GM18517 (cell line): ENCODE data around the gene LARP6.
"Not testable (repeated sequence)": the region's sequence is repeated elsewhere in the genome, so short reads cannot be mapped to it uniquely, and the experiment has no call there.

Experiments
- ATAC-seq: cut with Tn5 transposase; IDR thresholded peaks from one replicate; pipeline ENCODE4 v1.9.1; 2021; ENCODE audit warnings: mild to moderate bottlenecking, moderate library complexity; ENCODE audit not compliant: unreplicated experiment

Gene LARP6

DNA sequence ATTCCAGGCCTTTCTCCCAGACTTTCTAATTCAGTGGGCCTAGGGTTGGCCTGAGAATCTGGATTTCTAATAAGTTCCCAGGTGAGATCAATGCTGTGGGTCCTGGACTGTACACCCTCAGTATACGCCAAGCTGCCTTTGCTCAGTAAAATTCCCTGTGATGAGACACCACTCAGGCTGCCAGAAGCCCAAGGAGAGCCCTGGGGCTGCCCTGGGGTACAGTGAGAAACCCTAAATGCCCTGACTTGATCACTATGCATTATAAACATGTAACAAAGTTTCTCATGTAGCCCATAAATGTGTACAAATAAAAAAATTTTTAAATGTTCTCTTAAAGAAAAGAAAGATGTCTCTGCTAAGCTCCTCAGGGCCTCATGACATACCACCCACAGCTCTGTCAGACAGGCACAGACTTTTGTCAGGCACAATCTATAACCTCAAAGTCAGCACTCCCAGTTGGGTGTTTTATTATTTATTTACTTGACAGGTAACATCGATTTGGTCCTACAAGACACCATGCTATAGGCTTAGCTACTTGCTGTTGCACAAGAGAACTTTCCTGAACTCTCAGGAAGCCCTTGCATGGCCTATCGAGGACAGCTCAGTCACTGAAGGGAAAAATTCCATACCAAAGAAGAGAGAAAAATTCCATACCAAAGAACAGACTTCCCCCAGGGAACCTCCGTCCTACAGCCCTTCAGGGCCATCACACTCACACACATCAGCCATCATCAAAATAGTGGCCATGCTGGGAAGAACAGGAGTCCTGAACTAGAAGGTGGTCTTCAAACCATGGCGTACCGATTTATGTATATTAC lies 22.7 kb downstream of the LARP6 start:
- no peak for ATAC-seq

DNA sequence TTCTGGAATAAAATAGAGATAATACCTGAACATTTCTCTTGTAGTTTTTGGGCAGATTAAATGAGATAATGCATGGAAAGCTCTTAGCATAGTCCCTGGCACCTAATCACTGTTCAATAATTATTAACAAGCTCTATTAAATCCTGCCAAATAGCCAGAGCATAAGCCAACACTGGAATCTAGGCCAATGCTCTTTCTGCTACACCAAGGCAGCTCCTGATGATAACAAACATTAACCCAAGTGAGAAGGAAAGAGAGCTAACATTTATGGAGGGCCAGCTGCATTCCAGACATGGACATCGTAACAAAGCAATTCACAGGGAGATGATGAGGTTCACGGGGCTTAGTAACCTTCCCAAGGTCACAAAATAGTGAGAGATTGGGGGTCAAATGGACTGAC lies 23.3 kb downstream of the LARP6 start:
- ATAC-seq = no peak

DNA sequence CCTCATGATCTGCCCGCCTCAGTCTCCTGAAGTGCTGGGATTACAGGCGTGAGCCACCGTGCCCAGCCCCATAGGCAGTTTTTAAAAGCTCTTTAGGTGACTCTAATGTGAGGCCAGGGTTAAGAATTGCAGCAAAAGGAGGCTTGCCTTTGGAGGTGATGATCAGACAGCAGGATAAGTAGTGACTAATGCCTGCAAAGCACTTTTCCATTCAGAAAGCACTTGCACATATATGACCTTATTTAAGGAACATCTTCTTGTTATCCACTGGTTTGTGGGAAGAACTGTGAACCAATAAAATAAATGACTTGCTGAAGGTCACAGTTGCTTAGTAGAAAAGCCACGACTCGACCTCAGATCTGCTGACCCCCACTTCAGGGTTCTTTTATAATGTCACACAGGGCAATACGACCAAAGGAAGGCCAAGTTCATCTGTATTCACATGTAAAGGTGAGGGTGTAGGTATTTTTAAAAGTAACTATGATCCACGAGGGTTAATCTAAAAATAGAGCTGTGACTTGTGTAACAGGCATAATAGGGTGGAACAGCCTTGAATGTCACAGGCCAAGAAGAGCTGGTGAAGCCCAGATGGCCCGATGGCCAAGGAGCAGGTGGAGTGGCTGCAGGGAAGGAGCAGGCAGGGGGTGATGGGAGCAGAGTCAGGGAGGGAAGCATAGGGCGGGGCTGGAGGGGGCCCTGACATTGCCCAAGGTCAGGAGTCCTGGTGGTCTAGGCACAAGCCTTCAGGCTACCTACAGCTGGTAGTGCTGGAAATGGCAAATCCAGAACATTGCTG lies 24.4 kb downstream of the LARP6 start:
- no peak for ATAC-seq

GRCh38 chr15:70827721-70828120 lies 26.2 kb downstream of the LARP6 start:
- ATAC-seq = no peak

DNA sequence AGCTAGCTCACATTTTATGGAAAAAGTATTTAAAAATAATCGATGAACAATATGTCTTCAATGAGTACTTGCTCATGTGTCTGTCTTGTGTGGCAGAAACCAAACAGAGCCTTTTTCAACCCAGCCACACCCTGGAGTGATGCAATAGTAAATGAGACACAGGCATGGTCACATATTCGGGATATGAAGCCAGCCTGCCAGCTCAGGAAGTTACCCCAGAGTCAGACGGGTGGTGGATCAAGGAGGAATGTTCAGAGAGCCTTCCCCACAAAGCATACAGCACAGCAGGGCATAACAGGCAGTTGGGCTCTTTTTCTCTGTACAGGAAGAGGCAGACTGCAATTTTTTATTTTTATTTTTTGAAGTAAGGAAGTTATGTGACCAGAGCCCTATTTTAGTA lies 27.3 kb downstream of the LARP6 start:
- ATAC-seq = no peak

DNA sequence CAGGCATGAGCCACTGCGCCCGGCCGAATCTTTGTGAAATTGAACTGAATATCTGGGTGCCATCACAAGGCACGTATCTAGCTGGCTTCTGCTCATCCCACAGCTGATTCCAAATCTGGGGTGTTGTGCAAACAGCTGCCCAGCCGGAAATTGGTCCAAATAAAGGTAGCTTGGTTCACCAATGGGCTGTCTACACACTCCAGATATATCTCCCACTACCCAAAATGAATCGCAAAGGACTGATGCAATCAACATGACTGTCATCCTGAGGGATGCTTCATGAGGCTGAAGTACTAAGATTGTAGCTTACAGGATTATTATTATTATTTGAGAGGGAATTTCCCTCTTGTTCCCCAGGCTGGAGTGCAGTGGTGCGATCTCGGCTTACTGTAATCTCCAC lies 28.1 kb downstream of the LARP6 start:
- ATAC-seq = no peak

DNA sequence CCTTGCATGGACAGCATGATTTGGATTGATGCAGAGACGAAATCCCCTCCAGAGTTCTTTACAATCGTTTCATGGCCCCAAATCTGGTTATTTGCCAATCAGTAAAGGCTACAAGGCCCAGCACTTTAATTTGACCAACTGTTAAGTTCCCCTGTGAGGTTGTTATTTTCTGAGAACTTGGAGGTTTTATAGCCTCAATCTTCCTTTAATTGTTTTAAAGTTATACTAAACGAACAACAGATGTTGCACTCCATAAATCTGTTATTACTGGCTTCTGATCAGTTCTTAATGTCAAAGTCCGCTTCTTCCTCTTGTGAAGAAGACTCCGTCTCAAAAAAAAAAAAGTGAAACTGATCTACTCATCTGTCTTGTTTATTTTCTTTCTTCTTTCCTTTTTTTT lies 30.8 kb downstream of the LARP6 start:
- no peak for ATAC-seq

DNA sequence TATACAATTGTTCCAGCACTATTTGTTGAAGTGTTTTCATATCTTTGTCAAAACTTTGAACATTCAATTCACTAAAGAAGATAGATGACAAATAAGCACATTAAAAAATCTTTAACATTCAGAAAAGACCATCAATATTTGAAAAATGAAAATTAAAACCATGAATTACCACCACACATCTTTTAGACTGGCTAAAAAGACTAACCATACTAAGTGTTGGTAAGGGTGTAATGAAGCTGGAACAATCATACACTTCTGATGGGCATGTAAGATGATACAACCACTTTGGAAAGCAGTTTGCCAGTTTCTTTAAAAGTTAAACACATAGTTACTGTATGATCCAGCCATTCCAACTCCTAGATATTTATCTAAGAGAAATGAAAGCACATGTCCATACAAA lies 33.7 kb downstream of the LARP6 start:
- ATAC-seq = no peak

- ATAC-seq = no peak
These were observed 35.4 kb downstream of the LARP6 start for GRCh38 chr15:70818580-70818979.

DNA sequence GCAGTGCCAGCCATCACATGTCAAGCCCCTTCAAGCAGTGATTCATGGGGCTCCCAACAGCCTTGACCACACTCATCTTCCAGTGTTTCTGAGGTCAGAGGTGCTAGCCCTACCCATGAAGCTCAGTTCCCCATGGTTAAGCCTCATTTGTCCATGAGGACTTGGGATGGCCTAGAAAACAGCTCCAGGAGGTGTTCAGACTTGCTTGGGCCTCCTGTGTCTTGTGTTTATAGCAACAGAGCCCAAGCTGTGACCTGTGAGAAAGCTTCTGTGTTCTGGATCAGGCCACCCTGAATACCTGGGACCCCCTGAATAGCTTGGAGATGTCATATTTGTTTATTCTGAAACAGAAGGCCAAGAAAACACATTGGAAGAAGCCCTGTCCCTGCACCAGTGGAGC lies 36.7 kb downstream of the LARP6 start:
- no peak for ATAC-seq

GRCh38 chr15:70815604-70816003 lies 38.4 kb downstream of the LARP6 start:
- no peak for ATAC-seq

GRCh38 chr15:70815011-70815410 lies 38.9 kb downstream of the LARP6 start:
- not testable (repeated sequence) for ATAC-seq

DNA sequence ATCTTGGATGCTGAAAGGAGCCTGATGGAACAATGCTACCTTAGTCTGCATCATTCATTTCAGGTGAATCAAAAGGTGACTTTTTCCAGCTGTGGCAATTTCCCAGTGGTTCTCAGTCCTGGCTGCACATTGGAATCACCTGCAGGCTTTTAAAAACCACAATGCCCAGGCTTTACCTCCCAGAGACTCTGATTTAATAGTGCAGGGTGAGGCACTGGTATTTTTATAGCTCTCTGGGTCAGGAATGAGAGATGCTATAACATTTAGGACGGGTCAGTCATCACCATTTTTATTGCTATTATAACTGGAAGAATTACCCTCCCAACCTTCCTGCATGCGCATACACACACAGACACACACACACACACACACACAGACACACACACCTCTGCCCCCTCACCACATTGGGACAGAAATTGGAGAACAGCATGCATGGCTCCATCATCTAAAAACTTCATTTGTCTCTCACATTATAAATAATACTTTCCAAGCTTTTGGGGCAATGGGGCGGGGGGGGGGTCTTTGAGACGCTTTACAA lies 41.1 kb downstream of the LARP6 start:
- no peak for ATAC-seq

- no peak for ATAC-seq
These were observed 42.9 kb downstream of the LARP6 start for GRCh38 chr15:70810916-70811578.

DNA sequence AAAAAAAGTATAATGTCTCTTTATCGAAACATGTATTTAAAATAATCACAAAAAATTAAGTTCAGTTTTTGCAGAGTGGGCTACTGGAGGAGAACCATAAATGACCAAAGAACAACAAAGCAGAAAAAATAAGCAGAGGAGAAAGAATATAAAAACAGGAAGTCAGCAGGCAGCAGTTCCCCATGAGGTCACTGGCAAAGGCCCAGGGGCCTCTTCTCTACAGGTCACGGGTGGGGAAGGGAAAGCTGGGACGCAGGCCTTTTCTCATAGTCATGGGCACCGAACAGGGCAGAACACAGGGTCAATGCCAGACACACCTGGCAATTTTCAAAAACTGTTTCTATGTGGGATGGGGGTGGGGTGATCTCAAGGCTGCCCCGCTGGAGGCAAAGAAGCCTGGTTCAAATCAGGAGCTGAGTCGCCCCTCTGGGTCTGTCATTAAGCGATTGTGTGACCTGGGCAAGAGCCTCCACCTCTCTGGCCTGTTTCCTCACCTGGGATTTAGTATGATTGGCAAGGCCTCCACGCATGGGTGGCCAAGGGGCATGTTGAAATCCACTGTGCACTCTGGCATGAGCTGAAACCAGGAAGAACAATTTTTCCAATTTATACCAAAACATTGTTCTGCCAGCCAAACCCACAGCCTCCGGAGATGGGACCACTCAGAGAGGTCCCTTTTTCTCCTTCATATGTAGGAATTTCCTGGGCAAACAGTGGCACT lies 46.8 kb downstream of the LARP6 start:
- no peak for ATAC-seq

DNA sequence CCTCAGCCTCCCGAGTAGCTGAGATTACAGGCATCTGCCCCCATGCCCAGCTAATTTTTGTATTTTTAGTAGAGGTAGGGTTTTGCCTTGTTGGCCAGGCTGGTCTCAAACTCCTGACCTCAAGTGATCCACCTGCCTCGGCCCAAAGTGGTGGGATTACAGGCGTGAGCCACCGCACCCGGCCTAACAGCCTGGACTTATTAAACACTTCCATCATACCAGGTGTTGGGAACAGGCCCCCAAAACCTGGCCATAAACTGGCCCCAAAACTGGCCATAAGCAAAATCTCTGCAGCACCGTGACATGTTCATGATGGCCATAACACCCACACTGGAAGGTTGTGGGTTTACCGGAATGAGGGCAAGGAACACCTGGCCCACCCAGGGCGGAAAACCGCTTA lies 49.6 kb downstream of the LARP6 start:
- not testable (repeated sequence) for ATAC-seq

DNA sequence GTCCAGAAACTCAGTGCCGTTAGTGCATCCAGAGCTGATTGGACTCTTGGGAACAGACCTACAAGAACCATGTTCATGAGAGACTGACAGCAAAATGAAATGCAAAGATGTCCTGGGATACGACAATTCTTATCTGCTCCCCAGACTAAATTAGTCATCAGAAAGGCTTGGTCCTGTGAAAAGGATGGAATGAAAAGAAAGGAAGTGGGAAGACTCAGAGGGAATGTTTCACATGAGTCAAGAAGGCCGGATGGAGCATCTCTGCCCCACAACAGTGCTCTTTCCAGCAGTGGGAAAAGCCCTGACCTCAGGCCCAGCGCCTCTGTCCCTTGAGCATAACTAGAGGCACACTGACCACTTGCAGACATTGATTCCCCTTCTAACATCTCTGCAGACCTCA lies 51.3 kb downstream of the LARP6 start:
- ATAC-seq = no peak

DNA sequence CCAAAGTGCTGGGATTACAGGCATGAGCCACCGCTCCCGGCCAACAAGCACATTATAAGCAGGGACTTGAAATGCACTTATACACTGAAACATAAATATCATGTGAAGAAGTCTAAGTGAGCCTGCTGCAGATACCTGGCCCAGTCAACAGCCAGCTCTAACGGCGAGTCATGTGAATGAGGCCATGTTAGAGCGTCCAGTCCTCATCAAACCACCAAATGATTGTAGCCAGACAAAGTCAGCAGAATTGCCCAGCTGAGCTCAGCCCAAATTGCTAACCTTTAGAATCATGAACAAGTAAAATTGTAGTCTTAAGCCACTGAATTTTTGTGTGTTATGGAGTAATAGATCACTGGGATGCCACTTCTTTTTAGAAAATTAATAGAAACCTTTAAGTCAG lies 52.8 kb downstream of the LARP6 start:
- ATAC-seq = no peak

DNA sequence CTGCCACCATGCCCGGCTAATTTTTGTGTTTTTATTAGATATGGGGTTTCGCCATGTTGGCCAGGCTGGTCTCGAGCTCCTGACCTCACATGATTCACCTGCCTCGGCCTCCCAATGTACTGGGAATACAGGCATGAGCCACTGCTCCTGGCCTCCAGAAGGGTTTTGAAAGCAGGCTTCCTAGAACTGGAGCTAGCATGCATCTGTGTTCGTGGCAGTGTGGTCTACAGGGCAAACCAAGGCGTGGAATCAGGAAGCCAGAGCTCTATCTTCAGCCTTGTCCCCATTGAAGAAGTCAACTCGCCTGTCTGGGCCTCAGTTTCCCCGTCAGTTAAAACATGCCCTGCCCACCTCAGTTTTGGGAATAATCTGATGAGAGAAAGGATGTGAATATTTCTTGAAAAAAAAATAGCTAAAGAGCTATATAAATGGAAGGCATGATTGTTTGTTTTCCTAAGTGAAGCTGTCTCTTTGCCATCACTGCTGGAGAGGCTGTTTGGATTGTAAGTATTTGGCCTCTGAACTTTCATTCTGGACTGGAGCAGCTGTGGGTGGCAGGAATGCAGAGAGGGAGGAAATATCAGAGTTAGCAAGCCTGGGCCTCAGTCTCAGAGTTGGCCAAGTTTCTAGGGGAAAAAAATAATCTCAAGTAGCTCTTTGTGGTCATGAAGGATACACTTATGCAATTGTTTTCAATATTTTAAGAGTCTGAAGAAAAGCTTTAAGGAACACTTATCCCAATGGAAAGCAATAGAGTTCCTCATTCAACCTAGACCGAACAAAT lies 54.1 kb downstream of the LARP6 start:
- ATAC-seq = no peak

- ATAC-seq = no peak
These were observed 56.5 kb downstream of the LARP6 start for GRCh38 chr15:70797464-70797863.
